Measurements from ENCODE around the gene DMAP1. TPM values are rescaled to one million over a fixed set of nuclear protein-coding genes. Genes with fewer than 3 reads are reported as not detected.

Gene DMAP1
- total RNA-seq, 3 donors from 2014 or later (not counting 1 experiment from before 2014, with no cell fraction given): 61.1 to 73.3 (median 67.3) TPM

- H3K4me3 Mint-ChIP-seq: no peak overlapping the region
- no peaks in the 10 kb centered on the region for H3K9me3 Mint-ChIP-seq
- no peaks in the 10 kb centered on the region for H3K9me3 ChIP-seq (ENCODE audit: control insufficient read depth, insufficient read depth, low read length)
- H3K4me1 ChIP-seq (ENCODE audit: control insufficient read depth, insufficient read depth, low read length): peaks cover 7% of the 10 kb centered on the region
- no peak overlapping the region for H3K27ac ChIP-seq (ENCODE audit: low read length)
- no peak overlapping the region for H3K4me3 ChIP-seq (ENCODE audit: low read length)
- intact Hi-C loops (cut with micrococcal nuclease): no loop called here
- 38% methylated on average over 11 of the region's 11 CpGs for WGBS (ENCODE audit: insufficient coverage)
- H3K36me3 ChIP-seq (ENCODE audit: control insufficient read depth, insufficient read depth, low read length): peaks cover 34% of the 10 kb centered on the region
- no peaks in the 10 kb centered on the region for H3K27me3 ChIP-seq (ENCODE audit: control insufficient read depth, insufficient read depth, low read length)
- DNase-seq (no peak), ATAC-seq (no peak)
- H3K27ac Mint-ChIP-seq: peak overlapping the region in 1 of 2 donors; percentile 0
- H3K4me1 Mint-ChIP-seq: peaks cover 0 to 17% of the 10 kb centered on the region in 2 donors
- H3K27me3 Mint-ChIP-seq (ENCODE audit: low read depth in 2 of 2): no peaks in the 10 kb centered on the region
- no peak for TF ChIP-seq CTCF (IDR thresholded peaks at IDR 0.05)
- H3K36me3 Mint-ChIP-seq: no peaks in the 10 kb centered on the region
These were observed 9.9 kb downstream of the DMAP1 start for GRCh38 chr1:44223187-44223610.

GRCh38 chr1:44225761-44226160, 12.5 kb downstream of the DMAP1 start:
- TF ChIP-seq CTCF (IDR thresholded peaks at IDR 0.05): no peak
- no peak overlapping the region for H3K4me3 ChIP-seq (ENCODE audit: low read length)
- no peak for ATAC-seq

GRCh38 chr1:44227211-44227610, 13.9 kb downstream of the DMAP1 start:
- no peaks in the 10 kb centered on the region for H3K27me3 Mint-ChIP-seq (ENCODE audit: low read depth in 2 of 2)
- H3K27ac Mint-ChIP-seq: no peak overlapping the region
- no peak overlapping the region for H3K27ac ChIP-seq (ENCODE audit: low read length)
- no peak for DNase-seq
- WGBS (ENCODE audit: insufficient coverage): 52% methylated on average over 1 of the region's 1 CpG
- intact Hi-C loops (cut with micrococcal nuclease): no loop called here
- no peak overlapping the region for H3K4me3 ChIP-seq (ENCODE audit: low read length)
- H3K4me1 ChIP-seq (ENCODE audit: control insufficient read depth, insufficient read depth, low read length): peaks cover 7% of the 10 kb centered on the region
- no peaks in the 10 kb centered on the region for H3K36me3 Mint-ChIP-seq
- peaks cover 0 to 16% of the 10 kb centered on the region in 2 donors for H3K4me1 Mint-ChIP-seq
- no peaks in the 10 kb centered on the region for H3K9me3 ChIP-seq (ENCODE audit: control insufficient read depth, insufficient read depth, low read length)
- no peaks in the 10 kb centered on the region for H3K9me3 Mint-ChIP-seq
- TF ChIP-seq CTCF (IDR thresholded peaks at IDR 0.05): no peak
- peaks cover 2% of the 10 kb centered on the region for H3K36me3 ChIP-seq (ENCODE audit: control insufficient read depth, insufficient read depth, low read length)
- no peaks in the 10 kb centered on the region for H3K27me3 ChIP-seq (ENCODE audit: control insufficient read depth, insufficient read depth, low read length)
- peak in 1 of 3 donors; percentile 61 for ATAC-seq
- H3K4me3 Mint-ChIP-seq: no peak overlapping the region

More at GRCh38 chr1:44225761-44226160, 12.5 kb downstream of the DMAP1 start:
- intact Hi-C loops (cut with micrococcal nuclease): no loop called here
- Histone ChIP-seq H3K4me1 (ENCODE audit: control insufficient read depth, insufficient read depth, low read length) (peaks cover 7% of the 10 kb centered on the region), H3K27ac (ENCODE audit: low read length) (no peak overlapping the region), H3K9me3 (ENCODE audit: control insufficient read depth, insufficient read depth, low read length) (no peaks in the 10 kb centered on the region), H3K27me3 (ENCODE audit: control insufficient read depth, insufficient read depth, low read length) (no peaks in the 10 kb centered on the region), H3K36me3 (ENCODE audit: control insufficient read depth, insufficient read depth, low read length) (peaks cover 9% of the 10 kb centered on the region)
- WGBS (ENCODE audit: insufficient coverage): 92% methylated on average over 2 of the region's 2 CpGs
- Mint-ChIP-seq H3K27ac (no peak overlapping the region), H3K27me3 (ENCODE audit: low read depth in 2 of 2) (no peaks in the 10 kb centered on the region), H3K4me1 (peaks cover 0 to 17% of the 10 kb centered on the region in 2 donors), H3K9me3 (no peaks in the 10 kb centered on the region), H3K36me3 (no peaks in the 10 kb centered on the region), H3K4me3 (no peak overlapping the region)
- DNase-seq: no peak

GRCh38 chr1:44228218-44228617, 14.9 kb downstream of the DMAP1 start:
- peaks cover 0 to 6% of the 10 kb centered on the region in 2 donors for H3K4me1 Mint-ChIP-seq
- no peaks in the 10 kb centered on the region for H3K27me3 Mint-ChIP-seq (ENCODE audit: low read depth in 2 of 2)
- peaks cover 2% of the 10 kb centered on the region for H3K4me1 ChIP-seq (ENCODE audit: control insufficient read depth, insufficient read depth, low read length)
- no peak overlapping the region for H3K27ac Mint-ChIP-seq
- WGBS (ENCODE audit: insufficient coverage): 96% methylated on average over 8 of the region's 13 CpGs
- DNase-seq (no peak), ATAC-seq (no peak)
- no peak for TF ChIP-seq CTCF (IDR thresholded peaks at IDR 0.05)
- no peak overlapping the region for H3K4me3 Mint-ChIP-seq
- H3K4me3 ChIP-seq (ENCODE audit: low read length): no peak overlapping the region
- H3K36me3 ChIP-seq (ENCODE audit: control insufficient read depth, insufficient read depth, low read length): peaks cover 2% of the 10 kb centered on the region
- no peaks in the 10 kb centered on the region for H3K9me3 ChIP-seq (ENCODE audit: control insufficient read depth, insufficient read depth, low read length)
- intact Hi-C loops (cut with micrococcal nuclease): no loop called here
- no peaks in the 10 kb centered on the region for H3K36me3 Mint-ChIP-seq
- H3K9me3 Mint-ChIP-seq: no peaks in the 10 kb centered on the region
- H3K27ac ChIP-seq (ENCODE audit: low read length): no peak overlapping the region
- no peaks in the 10 kb centered on the region for H3K27me3 ChIP-seq (ENCODE audit: control insufficient read depth, insufficient read depth, low read length)
